Measurements from ENCODE around the gene GSDME.
A peak's percentile ranks its signal among the peaks of the same experiment; 100 is the strongest.

GSDME gene

GRCh38 chr7:24665564-24666294, 91.5 kb downstream of the GSDME start:
- Mint-ChIP-seq H3K9me3 (no peaks in the 10 kb centered on the region), H3K27me3 (no peaks in the 10 kb centered on the region), H3K27ac (no peak overlapping the region), H3K36me3 (ENCODE audit: low read depth) (no peaks in the 10 kb centered on the region), H3K4me3 (no peak overlapping the region), H3K4me1 (ENCODE audit: low read depth) (no peaks in the 10 kb centered on the region)
- intact Hi-C loops (cut with micrococcal nuclease): loop anchor here (1.0 to 5.0 kb wide), 6 partner anchors 89 to 1095 kb away; no protein-coding TSS in a partner anchor

- H3K9me3 Mint-ChIP-seq: no peaks in the 10 kb centered on the region
- no peak overlapping the region for H3K4me3 Mint-ChIP-seq
- H3K27me3 Mint-ChIP-seq: no peaks in the 10 kb centered on the region
- intact Hi-C loops (cut with micrococcal nuclease): no loop called here
- H3K27ac Mint-ChIP-seq: no peak overlapping the region
- H3K36me3 Mint-ChIP-seq (ENCODE audit: low read depth): no peaks in the 10 kb centered on the region
- H3K4me1 Mint-ChIP-seq (ENCODE audit: low read depth): no peaks in the 10 kb centered on the region
Observed at GRCh38 chr7:24660546-24660945, 96.7 kb downstream of the GSDME start.

DNA sequence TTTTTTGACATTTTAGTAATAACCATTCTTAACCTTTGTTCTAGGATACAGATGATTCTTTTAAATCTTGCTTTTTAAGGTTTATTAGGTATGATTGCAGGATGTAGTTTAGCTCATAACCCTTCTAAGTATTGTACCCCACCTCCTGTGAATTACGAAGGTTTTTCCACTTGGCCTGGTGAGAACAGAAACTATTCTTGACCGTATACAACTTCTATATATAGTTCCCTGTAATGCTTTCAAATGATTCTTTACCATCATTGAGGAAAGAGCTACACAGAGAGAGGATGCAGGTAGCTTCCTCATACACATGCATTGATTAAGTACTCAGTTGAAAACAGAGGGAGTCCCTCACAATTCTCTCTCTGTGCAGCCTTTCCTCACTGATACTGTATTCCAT, 97.8 kb downstream of the GSDME start:
- no peak overlapping the region for H3K27ac Mint-ChIP-seq
- intact Hi-C loops (cut with micrococcal nuclease): no loop called here
- H3K9me3 Mint-ChIP-seq: no peaks in the 10 kb centered on the region
- no peaks in the 10 kb centered on the region for H3K36me3 Mint-ChIP-seq (ENCODE audit: low read depth)
- no peaks in the 10 kb centered on the region for H3K27me3 Mint-ChIP-seq
- no peak overlapping the region for H3K4me3 Mint-ChIP-seq
- no peaks in the 10 kb centered on the region for H3K4me1 Mint-ChIP-seq (ENCODE audit: low read depth)

DNA sequence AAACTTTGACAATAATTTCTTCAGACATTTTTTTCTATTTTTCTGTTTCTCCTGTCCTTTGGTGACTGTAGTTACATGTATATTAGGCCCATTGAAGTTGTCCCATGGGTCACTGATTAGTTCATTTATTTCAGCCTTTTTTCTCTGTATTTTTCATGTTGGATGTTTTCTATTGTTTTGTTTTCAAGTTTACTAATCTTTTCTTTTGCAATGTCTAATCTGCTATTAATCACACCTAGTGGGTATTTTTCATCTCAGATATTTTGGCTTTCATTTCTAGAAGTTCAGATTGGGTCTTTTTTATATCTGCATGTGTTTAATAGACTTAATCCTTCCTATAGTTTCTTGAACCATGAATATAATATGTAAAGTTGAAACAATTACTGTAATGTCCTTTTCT, 99.3 kb downstream of the GSDME start:
- no peaks in the 10 kb centered on the region for H3K36me3 Mint-ChIP-seq (ENCODE audit: low read depth)
- intact Hi-C loops (cut with micrococcal nuclease): no loop called here
- H3K27ac Mint-ChIP-seq: no peak overlapping the region
- no peak overlapping the region for H3K4me3 Mint-ChIP-seq
- H3K9me3 Mint-ChIP-seq: no peaks in the 10 kb centered on the region
- H3K4me1 Mint-ChIP-seq (ENCODE audit: low read depth): no peaks in the 10 kb centered on the region
- H3K27me3 Mint-ChIP-seq: no peaks in the 10 kb centered on the region

- Mint-ChIP-seq H3K27ac (no peak overlapping the region), H3K27me3 (no peaks in the 10 kb centered on the region), H3K4me3 (no peak overlapping the region), H3K4me1 (ENCODE audit: low read depth) (no peaks in the 10 kb centered on the region), H3K9me3 (no peaks in the 10 kb centered on the region), H3K36me3 (ENCODE audit: low read depth) (no peaks in the 10 kb centered on the region)
- intact Hi-C loops (cut with micrococcal nuclease): no loop called here
Observed at GRCh38 chr7:24656608-24657007, 100.7 kb downstream of the GSDME start.

GRCh38 chr7:24654305-24654704, 103.0 kb downstream of the GSDME start:
- Mint-ChIP-seq H3K36me3 (ENCODE audit: low read depth) (no peaks in the 10 kb centered on the region), H3K4me1 (ENCODE audit: low read depth) (no peaks in the 10 kb centered on the region), H3K27ac (no peak overlapping the region), H3K27me3 (no peaks in the 10 kb centered on the region), H3K9me3 (no peaks in the 10 kb centered on the region), H3K4me3 (no peak overlapping the region)
- intact Hi-C loops (cut with micrococcal nuclease): no loop called here

DNA sequence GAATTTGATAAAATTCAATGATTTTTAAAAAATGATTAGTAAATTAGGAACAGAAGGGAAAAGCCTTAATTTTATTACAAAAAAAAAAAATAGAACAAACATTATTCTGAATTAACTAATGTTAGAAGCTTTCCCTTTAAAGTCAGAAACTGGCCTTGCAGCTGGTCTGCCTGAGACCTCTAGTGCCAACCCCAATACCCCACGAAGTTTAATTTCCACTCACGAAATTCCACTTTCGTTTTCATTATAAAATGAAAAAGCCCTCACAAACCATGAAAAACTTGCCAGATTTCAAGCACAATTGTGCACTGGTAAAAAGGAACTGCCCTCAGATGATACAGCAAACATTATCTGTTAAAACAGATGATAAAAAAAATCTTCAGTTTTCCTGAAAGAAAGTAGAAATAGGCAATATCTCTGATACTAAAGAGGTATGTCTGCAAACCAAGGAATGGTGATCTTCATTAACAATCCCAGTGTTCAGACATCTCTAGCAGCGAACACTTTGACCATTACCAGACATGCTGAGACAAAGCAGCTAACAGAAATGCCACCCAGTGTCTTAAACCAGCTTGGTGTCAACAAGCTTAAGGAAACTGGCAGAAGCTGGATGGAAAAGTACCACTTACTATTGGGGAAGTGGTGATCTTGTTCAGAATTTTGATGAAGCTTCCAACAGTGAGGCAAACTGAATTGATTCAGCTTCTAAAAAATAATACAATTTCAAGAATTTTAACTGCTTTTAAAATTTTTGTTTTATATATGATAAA, 103.8 kb downstream of the GSDME start:
- Mint-ChIP-seq H3K27me3 (no peaks in the 10 kb centered on the region), H3K4me3 (peak overlapping the region; percentile 42), H3K9me3 (no peaks in the 10 kb centered on the region), H3K27ac (no peak overlapping the region), H3K4me1 (ENCODE audit: low read depth) (no peaks in the 10 kb centered on the region), H3K36me3 (ENCODE audit: low read depth) (no peaks in the 10 kb centered on the region)
- intact Hi-C loops (cut with micrococcal nuclease): no loop called here

DNA sequence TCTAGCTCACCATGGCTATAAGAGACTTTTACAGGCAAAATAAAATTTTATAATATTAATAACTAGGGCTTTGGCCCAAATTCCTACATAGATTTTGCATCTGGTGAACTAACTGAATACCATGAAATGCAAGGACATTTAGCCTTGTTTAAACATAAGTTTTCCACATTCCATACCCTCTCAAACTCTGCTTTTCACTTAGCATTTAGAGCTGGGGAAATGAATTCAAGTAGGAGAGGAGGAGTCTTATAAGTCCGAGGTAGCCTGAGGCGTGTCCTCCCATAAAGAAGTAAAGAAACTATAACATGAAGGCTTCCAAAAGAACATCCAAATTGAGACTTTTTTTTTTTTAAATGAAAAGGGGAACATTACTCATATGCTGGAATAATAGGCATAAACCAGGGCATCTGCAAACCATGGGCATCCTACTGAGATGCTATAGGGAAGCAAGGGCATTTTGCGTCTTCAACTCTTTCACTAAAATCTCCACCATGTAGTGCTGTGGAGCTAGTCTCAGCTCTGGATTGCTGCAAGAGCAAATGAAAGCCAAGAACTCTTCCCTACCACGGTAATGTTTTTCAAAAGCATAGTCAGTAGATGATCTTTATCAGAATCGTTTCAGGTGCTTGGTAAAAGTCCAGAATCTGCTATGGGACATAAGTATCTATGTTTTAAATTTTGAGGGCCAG, 104.9 kb downstream of the GSDME start:
- Mint-ChIP-seq H3K36me3 (ENCODE audit: low read depth) (no peaks in the 10 kb centered on the region), H3K4me3 (no peak overlapping the region), H3K4me1 (ENCODE audit: low read depth) (no peaks in the 10 kb centered on the region), H3K27me3 (no peaks in the 10 kb centered on the region), H3K9me3 (no peaks in the 10 kb centered on the region), H3K27ac (no peak overlapping the region)
- intact Hi-C loops (cut with micrococcal nuclease): no loop called here

Measured in dendritic cell treated with granulocyte-macrophage colony-stimulating factor and Interleukin-4, amounts not matched to agents 40 ng/mL and 50 ng/mL, for 4 days (primary cell).